ENCODE measurements around the gene SLC22A2.

The SLC22A2 gene

DNA sequence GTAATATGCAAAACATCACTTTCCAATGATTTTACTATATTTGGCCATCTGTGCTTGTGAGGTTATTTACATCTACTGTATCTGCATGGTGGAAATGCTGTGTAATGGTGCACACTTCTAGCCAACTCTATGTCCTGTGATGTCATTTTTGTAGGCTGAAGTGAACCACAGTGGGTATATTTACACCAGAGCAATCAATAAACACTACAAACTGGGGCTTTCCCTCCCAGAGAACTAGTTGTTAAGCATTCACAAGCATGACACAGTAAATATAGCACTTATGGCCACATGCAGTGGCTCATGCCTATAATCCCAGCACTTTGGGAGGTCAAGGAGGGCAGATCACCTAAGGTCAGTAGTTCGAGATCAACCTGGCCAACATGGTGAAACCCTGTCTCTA lies 4.9 kb downstream of the SLC22A2 start:
- H3F3A ChIP-seq (ENCODE audit: low read depth): no peaks in the 10 kb centered on the region
- no peaks in the 10 kb centered on the region for H4K20me1 ChIP-seq (ENCODE audit: insufficient read depth, low read length, poor library complexity, severe bottlenecking)
- H3K27me3 ChIP-seq (ENCODE audit: insufficient read depth, low read length, poor library complexity, severe bottlenecking): no peaks in the 10 kb centered on the region
- H3K9me3 ChIP-seq (ENCODE audit: insufficient read depth, low read depth, low read length): no peaks in the 10 kb centered on the region
- no peaks in the 10 kb centered on the region for H3K4me1 ChIP-seq (ENCODE audit: insufficient read depth, low read length, poor library complexity, severe bottlenecking)
- TF ChIP-seq, protein P1, sequence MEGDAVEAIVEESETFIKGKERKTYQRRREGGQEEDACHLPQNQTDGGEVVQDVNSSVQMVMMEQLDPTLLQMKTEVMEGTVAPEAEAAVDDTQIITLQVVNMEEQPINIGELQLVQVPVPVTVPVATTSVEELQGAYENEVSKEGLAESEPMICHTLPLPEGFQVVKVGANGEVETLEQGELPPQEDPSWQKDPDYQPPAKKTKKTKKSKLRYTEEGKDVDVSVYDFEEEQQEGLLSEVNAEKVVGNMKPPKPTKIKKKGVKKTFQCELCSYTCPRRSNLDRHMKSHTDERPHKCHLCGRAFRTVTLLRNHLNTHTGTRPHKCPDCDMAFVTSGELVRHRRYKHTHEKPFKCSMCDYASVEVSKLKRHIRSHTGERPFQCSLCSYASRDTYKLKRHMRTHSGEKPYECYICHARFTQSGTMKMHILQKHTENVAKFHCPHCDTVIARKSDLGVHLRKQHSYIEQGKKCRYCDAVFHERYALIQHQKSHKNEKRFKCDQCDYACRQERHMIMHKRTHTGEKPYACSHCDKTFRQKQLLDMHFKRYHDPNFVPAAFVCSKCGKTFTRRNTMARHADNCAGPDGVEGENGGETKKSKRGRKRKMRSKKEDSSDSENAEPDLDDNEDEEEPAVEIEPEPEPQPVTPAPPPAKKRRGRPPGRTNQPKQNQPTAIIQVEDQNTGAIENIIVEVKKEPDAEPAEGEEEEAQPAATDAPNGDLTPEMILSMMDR (conservative IDR thresholded peaks at IDR 0.05; ENCODE audit: low read length): no peak
- TF ChIP-seq EZH2phosphoT487 (IDR thresholded peaks at IDR 0.05; ENCODE audit: borderline replicate concordance): no peak
- H3K4me3 ChIP-seq (ENCODE audit: low read length, poor library complexity, severe bottlenecking): no peak overlapping the region
- no peak overlapping the region for H3K4me2 ChIP-seq (ENCODE audit: low read depth, low read length, poor library complexity, severe bottlenecking)
- no peak overlapping the region for H2AFZ ChIP-seq (ENCODE audit: low read length)
- no peaks in the 10 kb centered on the region for H3K79me2 ChIP-seq (ENCODE audit: insufficient read depth, low read length)
- H3K9ac ChIP-seq (ENCODE audit: low read depth, low read length, poor library complexity, severe bottlenecking): no peak overlapping the region
- no peaks in the 10 kb centered on the region for H3K9me2 ChIP-seq (replicated peaks; ENCODE audit: low read depth, low read length)
- no peaks in the 10 kb centered on the region for H3K36me3 ChIP-seq (ENCODE audit: insufficient read depth, low read length)

DNA sequence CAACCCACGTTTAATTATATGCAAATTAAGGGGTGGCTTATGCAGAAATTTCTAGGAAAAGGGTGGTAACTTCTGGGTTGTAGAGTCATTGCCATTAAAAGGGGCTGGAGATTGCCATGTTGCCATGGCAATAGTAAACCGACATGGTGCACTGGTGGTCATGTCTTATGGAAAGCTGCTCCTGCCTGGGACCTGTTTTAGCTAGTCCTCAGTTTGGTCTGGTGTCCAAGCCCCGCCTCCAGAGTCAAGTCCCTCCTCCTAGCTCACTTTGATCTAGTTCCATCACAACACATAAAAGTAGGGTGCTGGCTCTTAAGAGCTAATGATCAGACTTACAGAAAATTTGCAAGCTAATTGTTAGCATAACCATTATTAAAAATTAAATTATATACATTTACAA lies 5.3 kb downstream of the SLC22A2 start:
- Histone ChIP-seq H3K4me3 (ENCODE audit: low read length, poor library complexity, severe bottlenecking) (no peak overlapping the region), H3K4me2 (ENCODE audit: low read depth, low read length, poor library complexity, severe bottlenecking) (no peak overlapping the region), H3F3A (ENCODE audit: low read depth) (no peaks in the 10 kb centered on the region), H3K9ac (ENCODE audit: low read depth, low read length, poor library complexity, severe bottlenecking) (no peak overlapping the region), H3K9me3 (ENCODE audit: insufficient read depth, low read depth, low read length) (no peaks in the 10 kb centered on the region), H3K9me2 (replicated peaks; ENCODE audit: low read depth, low read length) (no peaks in the 10 kb centered on the region), H3K79me2 (ENCODE audit: insufficient read depth, low read length) (no peaks in the 10 kb centered on the region), H3K4me1 (ENCODE audit: insufficient read depth, low read length, poor library complexity, severe bottlenecking) (no peaks in the 10 kb centered on the region), H4K20me1 (ENCODE audit: insufficient read depth, low read length, poor library complexity, severe bottlenecking) (no peaks in the 10 kb centered on the region), H2AFZ (ENCODE audit: low read length) (no peak overlapping the region), H3K36me3 (ENCODE audit: insufficient read depth, low read length) (no peaks in the 10 kb centered on the region), H3K27me3 (ENCODE audit: insufficient read depth, low read length, poor library complexity, severe bottlenecking) (no peaks in the 10 kb centered on the region)
- TF ChIP-seq EZH2phosphoT487 (IDR thresholded peaks at IDR 0.05; ENCODE audit: borderline replicate concordance): no peak
- TF ChIP-seq, protein P1 (conservative IDR thresholded peaks at IDR 0.05; ENCODE audit: low read length): no peak

DNA sequence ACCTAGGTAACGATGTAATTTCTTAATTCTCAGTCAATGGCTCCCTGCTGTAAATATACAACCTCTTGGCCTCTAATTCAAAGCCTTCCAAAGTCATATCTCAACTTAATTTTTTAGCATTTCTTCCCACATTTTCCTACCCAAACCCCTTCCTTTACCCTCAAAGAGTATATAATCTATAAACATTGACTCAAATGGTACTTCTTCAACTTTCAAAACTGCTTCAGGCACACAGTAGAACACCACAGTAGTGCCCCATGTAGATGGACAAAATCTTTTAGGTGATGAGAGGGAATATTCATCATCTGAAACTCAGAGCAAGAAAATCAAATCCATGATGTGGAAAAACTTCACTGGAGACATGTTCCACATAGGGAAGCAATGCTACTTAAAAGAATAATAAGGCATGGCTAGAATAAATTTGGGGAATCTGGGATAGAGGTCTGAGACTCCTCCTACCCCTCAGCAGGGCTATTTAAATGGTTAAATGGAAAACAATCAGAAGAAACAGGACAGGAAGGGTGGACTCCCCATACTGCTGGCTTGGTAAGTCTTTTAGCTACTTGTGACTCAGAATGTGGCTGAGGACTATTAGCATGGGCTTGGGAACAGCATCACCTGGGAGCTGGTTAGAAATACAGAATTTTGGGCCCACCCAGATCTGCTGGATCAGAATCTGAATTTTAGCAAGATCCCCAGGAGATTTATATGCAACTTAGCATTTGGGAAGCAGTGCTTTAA lies 6.4 kb downstream of the SLC22A2 start:
- no peaks in the 10 kb centered on the region for H3F3A ChIP-seq (ENCODE audit: low read depth)
- no peaks in the 10 kb centered on the region for H3K27me3 ChIP-seq (ENCODE audit: insufficient read depth, low read length, poor library complexity, severe bottlenecking)
- H2AFZ ChIP-seq (ENCODE audit: low read length): no peak overlapping the region
- no peak overlapping the region for H3K4me3 ChIP-seq (ENCODE audit: low read length, poor library complexity, severe bottlenecking)
- no peak overlapping the region for H3K4me2 ChIP-seq (ENCODE audit: low read depth, low read length, poor library complexity, severe bottlenecking)
- no peaks in the 10 kb centered on the region for H3K79me2 ChIP-seq (ENCODE audit: insufficient read depth, low read length)
- H4K20me1 ChIP-seq (ENCODE audit: insufficient read depth, low read length, poor library complexity, severe bottlenecking): no peaks in the 10 kb centered on the region
- no peaks in the 10 kb centered on the region for H3K4me1 ChIP-seq (ENCODE audit: insufficient read depth, low read length, poor library complexity, severe bottlenecking)
- no peaks in the 10 kb centered on the region for H3K9me2 ChIP-seq (replicated peaks; ENCODE audit: low read depth, low read length)
- no peaks in the 10 kb centered on the region for H3K9me3 ChIP-seq (ENCODE audit: insufficient read depth, low read depth, low read length)
- TF ChIP-seq EZH2phosphoT487 (IDR thresholded peaks at IDR 0.05; ENCODE audit: borderline replicate concordance): no peak
- H3K36me3 ChIP-seq (ENCODE audit: insufficient read depth, low read length): no peaks in the 10 kb centered on the region
- no peak overlapping the region for H3K9ac ChIP-seq (ENCODE audit: low read depth, low read length, poor library complexity, severe bottlenecking)

DNA sequence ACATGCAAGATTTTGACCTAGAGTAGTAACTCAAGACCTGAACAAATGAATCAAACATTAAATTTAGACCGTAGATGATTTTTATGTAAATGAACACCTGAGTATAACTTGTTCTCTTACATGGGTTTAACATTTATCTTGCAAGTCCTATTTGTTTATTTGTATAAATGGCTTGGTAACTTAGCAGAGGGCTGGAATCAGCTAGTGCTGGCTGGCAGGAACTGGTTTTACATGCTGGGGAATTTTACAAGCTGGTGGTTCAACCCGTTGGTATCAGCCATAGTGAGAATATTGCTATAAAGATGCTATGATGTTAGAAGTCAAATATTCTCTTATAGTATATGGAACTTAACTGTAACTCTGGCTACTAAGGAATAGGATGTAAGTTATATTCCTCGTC lies 8.9 kb downstream of the SLC22A2 start:
- Histone ChIP-seq H3K4me1 (ENCODE audit: insufficient read depth, low read length, poor library complexity, severe bottlenecking) (no peaks in the 10 kb centered on the region), H2AFZ (ENCODE audit: low read length) (no peak overlapping the region), H3K9ac (ENCODE audit: low read depth, low read length, poor library complexity, severe bottlenecking) (no peak overlapping the region), H3K9me2 (replicated peaks; ENCODE audit: low read depth, low read length) (no peaks in the 10 kb centered on the region; the same call in 1 of the 2 replicates), H3K36me3 (ENCODE audit: insufficient read depth, low read length) (no peaks in the 10 kb centered on the region), H3F3A (ENCODE audit: low read depth) (no peaks in the 10 kb centered on the region), H3K4me2 (ENCODE audit: low read depth, low read length, poor library complexity, severe bottlenecking) (no peak overlapping the region), H4K20me1 (ENCODE audit: insufficient read depth, low read length, poor library complexity, severe bottlenecking) (no peaks in the 10 kb centered on the region), H3K79me2 (ENCODE audit: insufficient read depth, low read length) (no peaks in the 10 kb centered on the region), H3K9me3 (ENCODE audit: insufficient read depth, low read depth, low read length) (no peaks in the 10 kb centered on the region), H3K4me3 (ENCODE audit: low read length, poor library complexity, severe bottlenecking) (no peak overlapping the region), H3K27me3 (ENCODE audit: insufficient read depth, low read length, poor library complexity, severe bottlenecking) (no peaks in the 10 kb centered on the region)
- TF ChIP-seq EZH2phosphoT487 (IDR thresholded peaks at IDR 0.05; ENCODE audit: borderline replicate concordance): no peak
- TF ChIP-seq, protein P1 (conservative IDR thresholded peaks at IDR 0.05; ENCODE audit: low read length): no peak

Measured in Loucy (cell line).